GM18519 (cell line): ENCODE measurements around the gene RPL10A.
"Not testable (repeated sequence)": the region's sequence is repeated elsewhere in the genome, so short reads cannot be mapped to it uniquely, and the experiment has no call there.

ENCODE experiments used
- ATAC-seq: cut with Tn5 transposase; IDR thresholded peaks from one replicate; pipeline ENCODE4 v1.9.1; 2021; ENCODE audit warnings: mild to moderate bottlenecking, moderate library complexity; ENCODE audit not compliant: unreplicated experiment, low FRiP score

RPL10A gene

DNA sequence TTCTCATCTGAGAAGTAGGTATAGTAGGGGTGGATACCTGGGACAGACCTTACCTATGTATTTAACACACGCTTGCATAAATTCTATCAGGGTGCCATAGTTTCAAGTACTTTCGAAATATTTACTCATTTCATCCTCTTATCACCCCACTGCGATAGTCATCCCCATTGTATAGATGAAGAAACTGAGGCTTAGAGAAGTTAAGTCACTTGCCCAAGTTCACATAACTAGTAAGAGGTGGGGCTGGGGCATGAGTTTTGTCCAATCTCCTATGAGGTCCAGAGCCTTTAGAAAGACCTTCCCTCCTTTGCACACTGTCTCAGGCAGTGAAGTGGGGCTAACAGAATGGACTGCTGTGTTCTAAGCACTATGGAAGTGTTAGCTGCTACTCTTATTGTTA, 38.3 kb downstream of the RPL10A start:
- ATAC-seq, result no peak

DNA sequence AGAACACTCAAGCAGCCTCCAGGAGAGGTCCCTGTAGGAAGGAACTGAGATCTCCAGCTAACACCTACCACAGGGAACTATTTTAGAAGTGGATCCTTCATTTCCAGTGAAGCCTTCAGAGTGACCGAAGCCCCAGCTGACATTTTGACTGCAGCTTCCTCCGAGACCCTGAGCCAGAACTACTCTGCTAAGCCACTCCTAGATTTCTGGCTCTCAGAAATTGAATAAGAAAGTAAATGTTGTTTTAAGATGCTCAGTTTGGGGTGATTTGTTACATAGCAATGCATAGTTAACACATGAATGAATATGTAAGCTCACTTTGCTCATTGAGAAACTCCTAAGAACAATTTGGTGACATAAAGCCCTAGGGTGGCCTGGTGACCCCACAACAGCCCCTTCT, 39.0 kb downstream of the RPL10A start:
- no peak for ATAC-seq

DNA sequence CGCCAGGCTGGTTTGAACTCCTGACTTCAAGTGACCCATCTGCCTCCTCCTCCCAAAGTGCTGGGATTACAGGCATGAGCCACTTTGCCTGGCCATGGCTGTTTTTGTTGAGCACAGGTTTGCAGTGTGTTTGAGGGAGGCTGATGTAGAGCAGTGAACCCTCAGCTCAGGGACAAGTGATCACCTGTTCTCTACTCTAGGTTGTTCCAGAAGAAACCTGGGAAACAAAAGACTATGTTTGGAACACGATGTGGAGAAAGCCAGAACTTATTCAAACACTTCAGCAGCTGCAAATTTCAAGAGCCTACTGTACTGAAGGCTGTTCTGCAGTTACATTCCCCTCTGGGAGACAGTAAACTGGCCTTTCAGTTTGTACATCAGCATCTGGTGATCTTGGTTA, 39.8 kb downstream of the RPL10A start:
- no peak for ATAC-seq

GRCh38 chr6:35508542-35508941, 40.3 kb downstream of the RPL10A start:
- no peak for ATAC-seq

GRCh38 chr6:35510916-35511561, 42.8 kb downstream of the RPL10A start:
- ATAC-seq, result no peak

- no peak for ATAC-seq
These were observed 43.4 kb downstream of the RPL10A start for GRCh38 chr6:35511562-35511941.

DNA sequence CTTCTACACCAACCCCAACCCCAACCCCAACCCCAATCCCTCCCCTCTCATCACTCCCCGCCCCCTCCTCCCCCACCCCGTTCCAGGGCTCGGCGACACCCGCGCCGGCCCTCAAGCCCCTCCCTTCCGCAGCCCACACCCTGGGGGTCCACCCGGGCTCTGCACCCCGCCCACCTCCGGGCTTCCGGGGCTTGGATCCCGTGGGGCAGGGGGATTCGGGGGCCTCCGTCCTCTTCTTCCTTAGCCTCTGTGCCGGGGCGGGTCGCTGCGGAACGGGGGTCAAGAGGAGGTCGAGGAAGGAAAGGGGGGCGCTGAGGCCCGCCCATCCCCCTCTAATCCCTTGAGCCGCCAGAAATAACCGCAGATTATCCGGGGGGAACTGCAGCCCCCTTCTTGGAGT, 43.8 kb downstream of the RPL10A start:
- ATAC-seq, result no peak

- no peak for ATAC-seq
These were observed 44.5 kb downstream of the RPL10A start, which contains the start of gene TULP1 for GRCh38 chr6:35512740-35513139. TSS of gene TULP1 (minus strand) at chr6:35512896. CDS start at chr6:35512858, 38 bp downstream.

DNA sequence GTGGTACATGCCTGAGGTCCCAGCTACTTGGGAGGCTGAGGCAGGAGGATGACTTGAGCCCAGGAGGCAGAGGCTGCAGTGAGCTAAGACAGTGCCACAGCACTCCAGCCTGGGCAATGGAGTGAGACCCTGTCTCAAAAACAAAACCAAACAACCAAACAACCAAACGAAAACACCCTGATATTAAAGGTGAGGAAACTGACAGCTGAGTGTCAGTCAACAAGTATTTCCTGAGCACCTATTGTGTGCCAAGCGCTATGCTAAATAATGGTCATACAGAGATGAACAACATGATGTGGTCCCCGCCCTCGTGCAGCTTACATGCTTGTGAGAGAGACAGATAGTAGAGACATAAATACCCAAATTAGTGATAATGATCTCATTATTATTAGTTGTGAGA, 46.4 kb downstream of the RPL10A start:
- no peak for ATAC-seq

DNA sequence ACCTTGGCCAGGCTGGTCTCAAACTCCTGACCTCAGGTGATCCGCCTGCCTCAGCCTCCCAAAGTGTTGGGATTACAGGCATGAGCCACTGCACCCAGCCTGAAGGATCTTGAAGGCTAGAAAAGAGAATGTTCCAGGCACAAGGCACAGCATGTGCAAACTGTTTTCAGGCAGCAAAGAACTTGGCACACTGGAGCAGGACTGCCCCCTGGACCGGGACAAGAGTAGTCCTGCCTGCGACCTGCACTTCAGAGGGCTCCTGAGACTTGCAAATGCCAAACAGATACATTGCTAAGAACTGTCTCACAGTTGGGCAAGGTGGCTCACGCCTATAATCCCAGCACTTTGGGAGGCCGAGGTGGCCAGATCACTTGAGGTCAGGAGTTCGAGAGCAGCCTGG, 47.7 kb downstream of the RPL10A start:
- not testable (repeated sequence) for ATAC-seq

DNA sequence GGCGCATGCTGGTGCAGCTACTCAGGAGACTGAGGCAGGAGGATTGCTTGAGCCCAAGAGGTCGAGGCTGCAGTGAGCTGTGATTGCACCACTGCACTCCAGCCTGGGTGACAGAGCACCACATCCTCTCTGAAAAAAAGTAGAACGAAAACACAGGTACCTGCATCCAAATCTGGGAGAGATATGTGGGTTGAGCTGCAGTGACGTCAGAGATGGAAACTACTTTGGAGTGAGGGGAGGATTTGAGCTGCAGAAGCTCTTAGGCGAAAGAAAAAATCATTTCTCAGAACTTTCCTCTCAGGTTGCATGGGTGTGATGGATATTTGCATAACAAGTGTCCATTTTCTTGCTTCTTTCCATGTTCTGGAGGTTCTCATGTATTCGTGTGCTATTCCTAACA, 48.5 kb downstream of the RPL10A start:
- ATAC-seq, result no peak

GRCh38 chr6:35517978-35518377, 49.8 kb downstream of the RPL10A start:
- not testable (repeated sequence) for ATAC-seq

DNA sequence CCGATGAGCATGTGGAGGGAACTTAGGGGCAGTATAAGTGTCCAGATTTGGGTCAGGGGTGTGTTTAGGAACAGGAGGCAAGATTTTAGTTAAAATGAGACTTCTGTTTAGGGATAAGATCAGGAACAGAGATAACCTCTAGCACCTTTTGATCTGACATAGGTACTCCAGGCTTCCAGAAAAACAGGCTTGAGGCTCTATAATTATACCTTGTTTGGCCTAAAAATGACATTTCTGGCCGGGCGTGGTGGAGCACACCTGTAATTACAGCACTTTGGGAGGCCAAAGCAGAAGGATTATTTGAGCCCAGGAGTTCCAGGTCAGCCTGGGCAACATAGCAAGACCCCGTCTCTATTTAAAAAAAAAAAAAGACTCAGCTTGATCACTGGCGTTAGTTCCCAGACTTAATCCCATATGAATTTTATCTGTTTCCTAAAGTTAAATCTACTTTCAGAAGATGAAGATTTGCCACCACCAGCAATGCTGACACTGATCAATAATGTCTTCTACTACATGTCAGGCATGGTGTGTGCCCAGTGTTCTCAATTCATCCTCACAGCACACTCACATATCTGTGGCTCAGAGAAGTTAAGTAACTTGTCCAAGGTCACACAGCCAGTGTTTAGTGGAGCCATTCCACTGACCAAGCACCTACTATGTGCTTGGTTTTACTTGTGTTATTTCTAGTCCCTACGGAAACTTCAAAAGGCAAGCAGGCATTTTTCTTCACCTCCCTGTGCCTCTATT, 50.5 kb downstream of the RPL10A start:
- ATAC-seq, result no peak

DNA sequence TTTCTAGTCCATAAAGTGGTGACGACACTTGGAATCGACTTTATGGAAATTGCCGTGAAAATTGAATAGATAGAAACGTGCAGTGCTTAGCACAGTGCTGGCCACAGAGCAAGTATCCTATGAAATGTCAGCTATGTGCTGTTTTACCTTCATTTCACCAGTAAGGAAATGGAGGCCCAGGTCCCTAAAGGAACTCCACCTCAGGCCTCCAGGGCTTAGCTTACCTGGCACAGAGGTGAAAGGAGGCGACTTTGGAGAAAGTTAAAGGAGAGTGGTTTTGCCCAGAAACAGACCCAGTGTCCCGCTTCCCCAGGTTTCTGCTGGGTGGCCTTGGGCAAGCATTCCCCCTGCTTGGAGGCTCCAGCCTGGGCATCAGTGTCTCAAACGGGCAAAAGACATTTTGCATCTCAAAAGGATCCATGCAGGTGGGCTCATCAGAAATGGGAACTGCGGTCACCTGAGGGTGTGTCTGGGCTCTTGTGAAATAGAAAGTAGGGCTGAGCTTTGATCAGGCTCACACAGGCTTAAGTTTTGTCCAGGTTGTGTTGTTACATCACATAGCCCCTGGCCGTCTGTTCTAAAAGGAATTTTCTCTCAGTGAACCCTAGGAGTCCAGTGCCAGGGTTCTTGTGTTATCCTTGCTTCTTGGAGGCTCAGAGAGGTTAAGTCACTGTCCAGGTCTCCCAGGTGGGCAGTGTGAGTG, 51.3 kb downstream of the RPL10A start:
- ATAC-seq, result no peak
